Limb (tissue), 2 donors: ENCODE results near the gene UVRAG.
A peak's percentile ranks its signal among the peaks of the same experiment; 100 is the strongest.
"Not testable (repeated sequence)": the region's sequence is repeated elsewhere in the genome, so short reads cannot be mapped to it uniquely, and the experiment has no call there.

Experiments
- DNase-seq, 2 donors: peaks; one replicate each; pipeline ENCODE4 v3.0.0-alpha.2; 2016; ENCODE audit errors: extremely low spot score in 2 of 2

UVRAG gene

GRCh38 chr11:75913984-75914383 lies 99.0 kb downstream of the UVRAG start:
- no peak for DNase-seq

GRCh38 chr11:75916882-75917281 lies 101.9 kb downstream of the UVRAG start:
- DNase-seq, result no peak

- DNase-seq, result no peak
Measured at GRCh38 chr11:75918331-75918730, 103.3 kb downstream of the UVRAG start.

- peak in 1 of 2 donors; percentile 27 for DNase-seq
Measured at GRCh38 chr11:75919525-75919924, 104.5 kb downstream of the UVRAG start.

- DNase-seq, result no peak
Measured at GRCh38 chr11:75920848-75921247, 105.8 kb downstream of the UVRAG start.

- no peak for DNase-seq
Measured at GRCh38 chr11:75921808-75922207, 106.8 kb downstream of the UVRAG start.

- no peak for DNase-seq
Measured at GRCh38 chr11:75924966-75925784, 110.2 kb downstream of the UVRAG start.

- DNase-seq, result no peak
Measured at GRCh38 chr11:75925785-75926164, 110.8 kb downstream of the UVRAG start.

- DNase-seq, result no peak
Measured at GRCh38 chr11:75929706-75930105, 114.7 kb downstream of the UVRAG start.

GRCh38 chr11:75930534-75930933 lies 115.5 kb downstream of the UVRAG start:
- no peak for DNase-seq

- no peak for DNase-seq
Measured at GRCh38 chr11:75931124-75931523, 116.1 kb downstream of the UVRAG start.

- not testable (repeated sequence) for DNase-seq
Measured at GRCh38 chr11:75933736-75934135, 118.7 kb downstream of the UVRAG start.

GRCh38 chr11:75934851-75935250 lies 119.8 kb downstream of the UVRAG start:
- no peak for DNase-seq

- no peak for DNase-seq
Measured at GRCh38 chr11:75938543-75938942, 123.5 kb downstream of the UVRAG start.

GRCh38 chr11:75939516-75939915 lies 124.5 kb downstream of the UVRAG start:
- no peak for DNase-seq

GRCh38 chr11:75939992-75940391 lies 125.0 kb downstream of the UVRAG start:
- DNase-seq, result no peak

- no peak for DNase-seq
Measured at GRCh38 chr11:75940911-75941310, 125.9 kb downstream of the UVRAG start.

GRCh38 chr11:75944515-75944914 lies 129.5 kb downstream of the UVRAG start:
- DNase-seq, result no peak

- DNase-seq, result no peak
Measured at GRCh38 chr11:75945446-75945845, 130.4 kb downstream of the UVRAG start.

- no peak for DNase-seq
Measured at GRCh38 chr11:75945947-75946346, 130.9 kb downstream of the UVRAG start.

GRCh38 chr11:75946531-75947530 lies 131.8 kb downstream of the UVRAG start:
- DNase-seq, result peak in 1 of 2 donors; percentile 48

- DNase-seq, result peak in 1 of 2 donors; percentile 56
Measured at GRCh38 chr11:75949023-75949672, 134.1 kb downstream of the UVRAG start.
